GM18909 (cell line): ENCODE measurements around the gene TCOF1.

Source experiments
- ATAC-seq: cut with Tn5 transposase; IDR thresholded peaks from one replicate; pipeline ENCODE4 v1.9.1; 2021; ENCODE audit warnings: mild to moderate bottlenecking; ENCODE audit not compliant: unreplicated experiment, poor library complexity

TCOF1 gene

DNA sequence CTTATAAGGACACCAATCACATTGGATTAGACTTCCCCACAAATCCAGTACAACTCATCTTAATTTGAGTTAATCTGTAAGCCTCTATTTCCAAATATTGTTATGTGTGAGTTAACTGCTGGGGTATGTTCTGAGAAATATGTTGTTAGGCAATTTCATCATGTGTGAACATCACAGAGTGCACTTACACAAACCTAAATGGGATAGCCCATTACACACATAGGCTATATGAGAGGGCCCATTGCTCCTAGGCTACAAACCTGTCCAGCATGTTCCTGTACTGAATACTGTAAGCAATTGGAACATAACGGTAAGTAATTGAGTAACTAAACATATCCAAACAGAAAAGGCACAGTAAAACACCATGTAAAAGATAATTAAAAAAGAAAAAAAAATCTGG, 35.7 kb upstream of the TCOF1 start:
- no peak for ATAC-seq

GRCh38 chr5:150322202-150322601, 35.3 kb upstream of the TCOF1 start:
- ATAC-seq = no peak

DNA sequence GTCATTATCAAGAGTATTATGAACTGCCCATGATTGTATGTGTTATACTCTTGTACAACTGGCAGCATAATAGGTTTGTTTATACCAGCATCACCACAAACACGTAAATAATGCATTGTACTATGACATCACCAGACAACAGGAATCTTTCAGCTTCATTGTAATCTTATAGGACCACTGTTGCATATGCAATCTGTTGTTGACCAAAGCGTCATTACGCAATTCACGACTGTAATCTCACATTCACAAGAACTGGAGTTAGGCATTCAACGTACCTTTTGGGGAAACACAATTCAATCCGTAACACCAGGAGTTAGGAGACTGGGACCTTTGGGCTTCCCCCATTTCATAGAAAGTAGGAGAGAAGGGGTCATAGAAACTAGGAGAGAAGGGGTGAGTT, 34.4 kb upstream of the TCOF1 start:
- no peak for ATAC-seq

DNA sequence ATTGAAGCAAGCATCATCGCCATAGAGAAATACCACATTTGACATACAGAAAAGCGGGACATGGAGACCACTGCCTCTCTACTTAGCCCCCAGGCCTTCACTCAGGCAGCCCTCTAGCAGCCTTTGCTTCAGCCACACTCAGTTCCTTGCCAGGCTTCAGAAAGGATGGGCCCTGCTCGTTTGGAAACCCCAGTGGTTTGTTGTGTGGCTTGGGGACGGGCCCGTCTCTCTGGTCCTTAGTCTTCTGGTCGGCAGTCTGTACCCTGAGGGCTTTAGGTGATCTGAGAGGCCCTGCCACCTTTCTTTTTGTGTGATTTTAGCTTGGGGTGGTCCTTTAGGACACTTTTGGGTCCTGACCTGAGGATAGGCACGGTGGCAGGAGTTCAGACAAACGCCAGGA, 33.7 kb upstream of the TCOF1 start:
- ATAC-seq = no peak

- ATAC-seq = no peak
Measured at GRCh38 chr5:150325426-150325825, 32.1 kb upstream of the TCOF1 start.

DNA sequence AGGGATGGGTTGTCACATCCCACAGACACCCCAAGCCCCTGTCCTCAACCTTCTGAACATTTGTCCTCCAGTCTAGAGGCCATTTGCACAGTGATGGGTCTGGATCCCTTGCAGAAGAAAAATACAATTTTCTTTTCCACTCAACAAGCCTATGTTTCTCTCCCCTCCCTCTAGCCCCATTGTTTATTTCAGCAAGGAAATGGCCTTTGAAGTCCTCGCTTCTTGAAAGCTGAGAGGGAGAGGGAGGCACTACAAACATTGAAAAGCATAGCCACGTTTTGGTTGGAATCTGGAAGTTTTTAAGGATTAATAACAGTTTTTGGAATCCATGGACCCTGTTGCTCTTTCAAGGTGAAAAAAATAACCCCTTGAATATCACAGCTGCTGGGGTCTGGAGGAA, 30.8 kb upstream of the TCOF1 start:
- no peak for ATAC-seq

DNA sequence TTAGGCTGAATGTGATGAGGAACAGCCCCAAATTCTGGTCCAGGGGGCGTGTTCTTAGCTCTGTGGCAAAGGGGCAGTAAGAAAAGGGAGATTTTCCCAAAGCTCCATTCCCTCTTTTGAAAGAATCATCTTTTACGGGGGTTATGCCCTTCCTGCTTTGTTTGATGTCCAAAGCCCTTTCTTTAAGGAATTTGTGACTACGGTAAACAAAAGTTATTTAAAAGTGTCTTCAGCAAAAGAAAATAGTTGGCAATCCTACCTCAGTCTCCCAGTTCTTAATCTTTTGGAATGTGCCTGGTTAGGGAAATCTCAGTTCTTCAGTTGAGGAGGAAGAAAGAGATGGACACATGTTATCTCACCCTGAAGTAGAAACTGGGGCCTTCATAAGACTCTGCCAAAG, 30.4 kb upstream of the TCOF1 start:
- no peak for ATAC-seq

- ATAC-seq = no peak
Measured at GRCh38 chr5:150328515-150328914, 29.0 kb upstream of the TCOF1 start.

- no peak for ATAC-seq
Measured at GRCh38 chr5:150329038-150329437, 28.5 kb upstream of the TCOF1 start.

GRCh38 chr5:150329881-150330876, 27.3 kb upstream of the TCOF1 start:
- no peak for ATAC-seq

DNA sequence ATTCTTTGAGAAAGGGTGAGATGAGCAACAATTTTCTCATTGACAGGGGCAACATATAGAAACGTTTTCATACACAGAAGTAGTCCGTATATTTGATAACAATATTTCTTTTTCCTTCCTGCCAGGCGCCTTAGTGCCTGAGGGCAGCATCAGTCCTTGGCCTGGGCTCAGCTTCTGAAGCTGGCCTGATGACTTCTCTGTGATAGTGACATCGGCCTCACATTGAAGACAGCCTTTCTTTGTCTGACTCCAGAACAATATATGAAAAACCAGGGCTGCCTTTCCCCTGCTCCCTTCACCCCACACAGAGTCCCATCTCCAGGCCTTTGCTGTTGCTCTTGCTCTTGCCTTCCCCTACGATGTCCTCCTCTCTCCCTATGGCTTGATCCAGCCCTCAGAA, 24.1 kb upstream of the TCOF1 start:
- no peak for ATAC-seq

DNA sequence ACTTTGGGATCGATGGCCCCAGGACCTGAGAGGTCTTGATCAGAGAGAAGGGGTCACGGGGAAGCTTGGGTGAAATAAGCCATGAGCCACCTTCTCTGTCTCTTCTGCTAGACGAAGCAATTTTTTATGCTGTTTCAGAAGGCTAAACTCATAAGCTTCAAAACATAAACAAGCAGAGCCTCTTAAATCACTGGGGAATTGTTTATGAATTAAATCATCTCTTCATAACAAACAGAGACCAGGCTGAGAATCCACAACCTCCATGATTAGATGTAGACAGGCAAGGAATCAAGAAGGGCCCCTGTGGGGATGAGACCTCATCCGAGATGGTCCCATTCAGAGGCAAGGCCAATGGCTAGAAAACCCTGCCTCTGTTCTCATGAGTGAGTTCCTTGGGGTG, 21.7 kb upstream of the TCOF1 start:
- ATAC-seq = no peak

- ATAC-seq = no peak
Measured at GRCh38 chr5:150338546-150338945, 19.0 kb upstream of the TCOF1 start.

DNA sequence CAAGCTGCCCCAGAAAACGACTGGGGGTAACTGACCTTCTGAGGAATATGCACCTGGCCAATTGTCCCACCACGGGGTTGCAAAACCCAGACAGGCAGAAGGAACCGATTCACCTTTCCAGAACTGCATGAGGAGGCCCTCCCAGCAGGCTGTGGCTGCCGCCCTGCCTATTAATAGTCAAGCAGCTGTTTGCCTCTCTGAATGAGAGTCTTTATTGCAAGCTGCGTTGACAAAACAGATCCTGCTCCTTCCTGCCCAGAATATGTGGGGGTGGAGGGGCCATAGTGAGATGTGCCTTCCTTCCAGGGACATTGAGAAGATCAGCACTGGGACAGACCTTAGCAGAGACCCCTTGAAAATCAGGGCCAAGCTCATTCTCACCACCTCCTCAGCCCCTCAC, 18.3 kb upstream of the TCOF1 start:
- ATAC-seq = no peak

DNA sequence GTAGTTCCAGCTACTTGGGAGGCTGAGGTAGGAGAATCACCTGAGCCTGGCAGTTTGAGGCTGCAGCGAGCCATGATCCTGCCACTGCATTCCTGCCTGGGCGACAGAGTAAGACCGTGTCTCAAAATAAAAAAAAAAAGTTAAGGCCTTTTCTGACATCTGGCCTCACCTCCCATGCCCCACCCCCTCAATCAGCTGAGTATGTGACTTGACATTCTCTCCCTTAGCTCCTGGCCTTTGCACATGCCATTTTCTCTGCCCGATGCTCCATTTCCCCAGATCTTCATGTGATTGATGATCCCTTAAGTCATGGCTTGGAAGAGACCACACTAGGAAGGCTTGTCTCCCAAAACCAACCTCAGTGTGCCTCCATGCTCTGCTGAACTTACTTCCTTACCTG, 17.7 kb upstream of the TCOF1 start:
- ATAC-seq = no peak

- ATAC-seq = no peak
Measured at GRCh38 chr5:150340614-150341255, 16.8 kb upstream of the TCOF1 start.

GRCh38 chr5:150341331-150341730, 16.2 kb upstream of the TCOF1 start:
- no peak for ATAC-seq

DNA sequence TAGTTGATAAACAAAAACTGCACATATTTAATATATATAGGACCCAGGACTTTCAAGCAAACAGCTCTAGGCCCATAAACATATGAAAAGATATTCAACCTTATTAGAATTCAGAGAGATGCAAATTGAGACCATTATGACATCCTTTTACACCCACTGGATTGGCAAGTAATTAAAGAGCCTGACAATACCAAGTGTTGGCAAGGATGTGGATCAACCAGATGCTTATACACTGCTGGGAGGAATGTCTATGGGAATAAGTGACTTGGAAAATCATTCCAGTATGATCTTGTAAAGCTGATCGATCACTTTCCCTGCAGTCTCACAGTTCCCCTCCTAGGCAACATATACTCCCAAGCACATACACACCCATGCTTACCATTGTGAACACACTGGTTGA, 15.5 kb upstream of the TCOF1 start:
- no peak for ATAC-seq

- peak; percentile 58 for ATAC-seq
Measured at GRCh38 chr5:150342583-150342982, 14.9 kb upstream of the TCOF1 start.

GRCh38 chr5:150343994-150344631, 13.4 kb upstream of the TCOF1 start:
- no peak for ATAC-seq

- ATAC-seq = no peak
Measured at GRCh38 chr5:150345716-150346115, 11.8 kb upstream of the TCOF1 start.
